ENCODE measurements around the gene NR3C2.

The NR3C2 gene

DNA sequence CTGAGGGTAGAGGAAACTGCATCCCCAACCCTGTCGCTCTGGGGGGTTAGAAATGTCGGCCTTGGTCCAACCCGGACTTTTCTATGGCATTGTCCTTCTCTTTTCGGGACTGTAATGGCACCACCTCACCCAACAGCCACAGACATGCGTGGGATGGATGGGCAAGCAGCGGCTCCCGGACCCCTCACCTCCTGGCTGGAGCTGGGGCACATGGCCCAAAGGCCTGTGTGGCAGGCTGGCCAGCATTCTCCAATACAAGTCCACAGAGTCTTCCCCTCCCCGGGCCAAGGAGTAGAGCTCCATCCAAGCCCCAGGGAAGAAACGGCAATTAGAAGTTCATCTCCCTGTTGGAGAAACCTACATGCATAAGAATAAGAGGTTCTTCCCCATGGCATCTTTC is 142.9 kb downstream of the NR3C2 start:
- TF ChIP-seq, protein P1, sequence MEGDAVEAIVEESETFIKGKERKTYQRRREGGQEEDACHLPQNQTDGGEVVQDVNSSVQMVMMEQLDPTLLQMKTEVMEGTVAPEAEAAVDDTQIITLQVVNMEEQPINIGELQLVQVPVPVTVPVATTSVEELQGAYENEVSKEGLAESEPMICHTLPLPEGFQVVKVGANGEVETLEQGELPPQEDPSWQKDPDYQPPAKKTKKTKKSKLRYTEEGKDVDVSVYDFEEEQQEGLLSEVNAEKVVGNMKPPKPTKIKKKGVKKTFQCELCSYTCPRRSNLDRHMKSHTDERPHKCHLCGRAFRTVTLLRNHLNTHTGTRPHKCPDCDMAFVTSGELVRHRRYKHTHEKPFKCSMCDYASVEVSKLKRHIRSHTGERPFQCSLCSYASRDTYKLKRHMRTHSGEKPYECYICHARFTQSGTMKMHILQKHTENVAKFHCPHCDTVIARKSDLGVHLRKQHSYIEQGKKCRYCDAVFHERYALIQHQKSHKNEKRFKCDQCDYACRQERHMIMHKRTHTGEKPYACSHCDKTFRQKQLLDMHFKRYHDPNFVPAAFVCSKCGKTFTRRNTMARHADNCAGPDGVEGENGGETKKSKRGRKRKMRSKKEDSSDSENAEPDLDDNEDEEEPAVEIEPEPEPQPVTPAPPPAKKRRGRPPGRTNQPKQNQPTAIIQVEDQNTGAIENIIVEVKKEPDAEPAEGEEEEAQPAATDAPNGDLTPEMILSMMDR (IDR thresholded peaks at IDR 0.05; ENCODE audit: control insufficient read depth, insufficient read depth, low read depth, low read length, missing control alignments) = no peak

DNA sequence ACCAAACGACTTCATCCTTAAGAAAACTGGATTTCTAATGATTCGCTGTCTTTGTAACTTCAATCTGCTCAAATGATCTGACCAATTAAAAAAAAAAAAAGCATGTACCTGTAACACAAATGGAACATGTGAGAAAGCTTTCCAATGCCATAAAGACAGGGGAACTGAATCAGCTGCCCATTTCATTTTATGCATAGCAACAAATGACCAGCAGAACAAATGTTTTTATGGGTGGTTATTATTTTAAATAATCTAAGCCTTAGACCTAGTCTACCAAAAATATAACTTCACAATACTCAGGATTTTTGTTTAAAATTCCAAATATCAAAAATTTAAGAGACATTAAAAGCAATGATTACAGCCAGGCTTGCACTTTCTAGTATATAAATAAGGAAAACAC is 145.7 kb downstream of the NR3C2 start:
- no peak for DNase-seq (ENCODE audit: low read depth)
- TF ChIP-seq, protein P1 (IDR thresholded peaks at IDR 0.05; ENCODE audit: control insufficient read depth, insufficient read depth, low read depth, low read length, missing control alignments) = no peak
- no peak overlapping the region for H3K4me3 ChIP-seq (ENCODE audit: control insufficient read depth, low read depth, low read length)

More for the DNA sequence above, 142.9 kb downstream of the NR3C2 start:
- no peak overlapping the region for H3K4me3 ChIP-seq (ENCODE audit: control insufficient read depth, low read depth, low read length)
- DNase-seq (ENCODE audit: low read depth) = no peak

DNA sequence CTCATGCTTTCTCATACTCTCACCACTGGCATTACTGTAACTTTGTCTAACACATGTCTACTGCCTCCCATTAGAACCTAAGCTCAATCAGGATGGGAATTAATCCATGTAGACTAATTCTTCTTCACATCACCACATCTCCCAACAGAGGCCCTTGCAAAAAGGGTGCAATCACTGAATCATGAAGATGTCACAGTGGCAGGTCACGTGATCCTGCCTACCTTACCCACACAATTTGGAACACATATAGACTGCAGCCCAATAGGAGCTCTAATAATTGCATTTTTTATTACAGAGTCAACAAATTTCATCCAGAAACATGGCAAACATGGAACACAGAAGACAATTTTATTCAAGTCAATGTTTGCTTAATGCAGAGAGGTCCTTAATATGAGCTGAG is 146.6 kb downstream of the NR3C2 start:
- DNase-seq (ENCODE audit: low read depth) = no peak
- no peak overlapping the region for H3K4me3 ChIP-seq (ENCODE audit: control insufficient read depth, low read depth, low read length)
- TF ChIP-seq, protein P1 (IDR thresholded peaks at IDR 0.05; ENCODE audit: control insufficient read depth, insufficient read depth, low read depth, low read length, missing control alignments) = no peak

DNA sequence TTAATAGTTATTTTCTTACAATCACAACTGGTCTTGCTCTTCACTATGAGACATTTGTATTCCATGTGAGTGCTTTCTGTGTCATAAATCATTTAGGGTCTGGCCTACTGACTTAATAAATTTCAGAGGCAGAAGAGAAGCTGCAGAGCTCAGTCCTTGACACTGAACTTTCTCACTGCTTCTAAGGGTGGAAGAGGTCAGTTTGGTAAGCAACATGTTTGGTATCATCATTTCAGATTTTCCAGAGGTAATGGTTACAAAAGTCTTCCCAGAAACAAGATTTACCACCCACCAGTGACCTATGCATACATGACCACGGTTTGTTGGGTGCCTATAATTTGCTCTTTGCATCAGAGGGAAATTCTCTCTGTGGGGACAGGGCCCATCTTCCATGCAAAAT is 148.6 kb downstream of the NR3C2 start:
- no peak for DNase-seq (ENCODE audit: low read depth)
- TF ChIP-seq, protein P1 (IDR thresholded peaks at IDR 0.05; ENCODE audit: control insufficient read depth, insufficient read depth, low read depth, low read length, missing control alignments) = no peak
- no peak overlapping the region for H3K4me3 ChIP-seq (ENCODE audit: control insufficient read depth, low read depth, low read length)

DNA sequence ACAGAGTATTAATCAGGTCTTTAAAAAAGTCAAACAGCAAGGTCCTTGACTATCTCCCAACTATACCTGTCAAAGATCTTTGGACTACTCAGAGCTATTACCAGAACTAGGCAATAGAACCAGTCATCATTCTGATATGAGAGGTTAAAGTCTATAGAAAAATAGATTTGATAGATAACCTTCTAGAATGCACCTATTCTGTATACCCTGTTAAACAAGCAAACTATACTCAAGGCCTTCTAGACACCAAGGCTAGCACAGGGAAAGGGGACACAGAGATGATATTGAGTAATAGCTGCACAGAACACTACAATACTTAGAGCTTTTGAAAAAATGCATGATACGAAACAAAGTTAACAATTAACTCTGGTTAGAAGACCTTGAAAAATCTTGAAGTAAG is 149.5 kb downstream of the NR3C2 start:
- DNase-seq (ENCODE audit: low read depth) = no peak
- TF ChIP-seq, protein P1 (IDR thresholded peaks at IDR 0.05; ENCODE audit: control insufficient read depth, insufficient read depth, low read depth, low read length, missing control alignments) = no peak
- H3K4me3 ChIP-seq (ENCODE audit: control insufficient read depth, low read depth, low read length) = no peak overlapping the region

DNA sequence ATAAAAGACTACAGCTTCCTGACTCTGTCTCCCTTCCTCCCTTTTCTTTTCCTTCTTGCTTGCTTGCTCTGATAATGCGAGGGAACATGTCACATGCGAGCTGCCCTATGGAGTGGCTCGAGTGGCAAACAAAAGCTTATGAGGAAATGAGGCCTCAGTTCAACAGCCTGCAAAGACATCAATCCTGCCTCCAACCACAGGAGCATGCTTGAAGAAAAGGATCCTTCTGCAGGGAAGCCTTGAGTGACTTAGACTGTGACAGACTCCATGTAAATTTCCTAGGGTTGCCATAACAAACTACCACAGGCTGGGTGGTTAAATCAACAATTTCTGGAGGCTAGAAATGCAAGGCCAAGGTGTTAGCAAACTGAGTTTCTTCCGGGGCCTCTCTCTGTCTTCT is 152.5 kb downstream of the NR3C2 start:
- TF ChIP-seq, protein P1 (IDR thresholded peaks at IDR 0.05; ENCODE audit: control insufficient read depth, insufficient read depth, low read depth, low read length, missing control alignments) = no peak

DNA sequence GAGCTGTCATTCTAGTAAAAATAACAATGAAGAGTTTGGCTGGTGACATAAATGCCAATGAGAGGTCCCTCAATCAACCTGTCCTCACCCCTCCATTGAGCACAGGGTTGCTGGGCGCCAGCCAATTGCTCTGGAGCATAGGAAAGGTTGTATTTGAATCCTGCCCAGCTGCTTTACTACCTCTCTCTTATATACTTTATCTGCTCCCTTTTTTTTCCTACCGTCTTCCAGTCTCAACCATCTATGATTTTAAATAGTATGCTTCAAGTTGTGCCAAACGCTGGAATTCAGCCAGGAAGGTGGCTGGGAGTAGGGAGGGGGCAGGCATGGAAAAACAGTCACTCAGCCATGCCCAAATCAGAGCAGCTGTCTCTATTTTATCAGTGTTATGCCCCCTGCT is 153.8 kb downstream of the NR3C2 start:
- no peak for DNase-seq (ENCODE audit: low read depth)
- TF ChIP-seq, protein P1 (IDR thresholded peaks at IDR 0.05; ENCODE audit: control insufficient read depth, insufficient read depth, low read depth, low read length, missing control alignments) = no peak

More for the DNA sequence above, 152.5 kb downstream of the NR3C2 start:
- H3K4me3 ChIP-seq (ENCODE audit: control insufficient read depth, low read depth, low read length) = no peak overlapping the region
- DNase-seq (ENCODE audit: low read depth) = no peak

More for the DNA sequence above, 153.8 kb downstream of the NR3C2 start:
- H3K4me3 ChIP-seq (ENCODE audit: control insufficient read depth, low read depth, low read length) = no peak overlapping the region
